Keratinocyte (primary cell): ENCODE measurements around the gene WDPCP. TPM values are rescaled to one million over a fixed set of nuclear protein-coding genes. Genes with fewer than 3 reads are reported as not detected.

Experiments
- DNase-seq: peaks from one replicate; pipeline ENCODE4 v3.0.0-alpha.2; 2011; ENCODE audit warnings: low read depth, missing footprints, low spot score
- FAIRE-seq: peaks from 2 replicates; lab custom pipeline; 2011; peaks lifted over from hg19 to GRCh38; lab: Jason Lieb, UNC
- H2AFZ ChIP-seq: 2 replicates; pipeline ENCODE4 v1.6.0; 2012; ENCODE audit warnings: low read length, control low read depth, inconsistent platforms; ENCODE audit not compliant: control insufficient read depth
- H3K27ac ChIP-seq: 2 replicates; pipeline ENCODE4 v1.5.1; 2011; ENCODE audit warnings: low read length; ENCODE audit not compliant: control insufficient read depth, insufficient read depth
- H3K27me3 ChIP-seq: 3 replicates; pipeline ENCODE4 v1.6.0; 2011; ENCODE audit warnings: low read length; ENCODE audit not compliant: control insufficient read depth, insufficient read depth; ENCODE audit errors: extremely low read depth
- H3K36me3 ChIP-seq, 2 experiments: 2 replicates in 1 of 2; 3 replicates in 1 of 2; pipeline ENCODE4 v1.5.1; 2011; ENCODE audit warnings: low read length in 2 of 2, mild to moderate bottlenecking in 1 of 2; ENCODE audit not compliant: control insufficient read depth in 2 of 2, insufficient read depth in 2 of 2; ENCODE audit errors: extremely low read depth in 1 of 2
- H3K4me1 ChIP-seq: 3 replicates; pipeline ENCODE4 v1.5.1; 2011; ENCODE audit warnings: low read length; ENCODE audit not compliant: control insufficient read depth, insufficient read depth; ENCODE audit errors: extremely low read depth
- H3K4me2 ChIP-seq: 3 replicates; pipeline ENCODE4 v1.6.0; 2011; ENCODE audit warnings: low read depth, low read length; ENCODE audit not compliant: control insufficient read depth, insufficient read depth; ENCODE audit errors: extremely low read depth
- H3K4me3 ChIP-seq, 3 experiments: fragments of 200-600 bp in 1 of 3; sonication (generic) in 1 of 3; 2 replicates in 2 of 3; 3 replicates in 1 of 3; pipeline ENCODE4 v1.5.1; 2011 to 2016; ENCODE audit warnings: low read length in 3 of 3, mild to moderate bottlenecking in 3 of 3, control low read depth in 2 of 3, inconsistent platforms in 1 of 3, low read depth in 1 of 3, mixed read lengths in 1 of 3, mixed run types in 1 of 3, moderate library complexity in 1 of 3; ENCODE audit not compliant: control insufficient read depth in 2 of 3, insufficient read depth in 2 of 3; ENCODE audit errors: extremely low read depth in 1 of 3
- H3K79me2 ChIP-seq: 2 replicates; pipeline ENCODE4 v1.6.0; 2012; ENCODE audit warnings: low read length; ENCODE audit not compliant: control insufficient read depth, insufficient read depth
- H3K9ac ChIP-seq: 3 replicates; pipeline ENCODE4 v1.6.0; 2011; ENCODE audit warnings: low read length; ENCODE audit not compliant: control insufficient read depth, insufficient read depth; ENCODE audit errors: extremely low read depth
- H3K9me1 ChIP-seq: 3 replicates; pipeline ENCODE4 v1.6.0; 2011; ENCODE audit warnings: low read length; ENCODE audit not compliant: control insufficient read depth, insufficient read depth; ENCODE audit errors: extremely low read depth
- H3K9me3 ChIP-seq: 2 replicates; pipeline ENCODE4 v1.5.1; 2012; ENCODE audit warnings: low read depth, low read length; ENCODE audit not compliant: control insufficient read depth
- H4K20me1 ChIP-seq: 3 replicates; pipeline ENCODE4 v1.6.0; 2011; ENCODE audit warnings: low read length; ENCODE audit not compliant: control insufficient read depth, insufficient read depth; ENCODE audit errors: extremely low read depth
- CTCF ChIP-seq, 3 experiments: IDR thresholded peaks in 1 of 3; conservative IDR thresholded peaks in 1 of 3; optimal IDR thresholded peaks in 1 of 3; 2 replicates in 2 of 3; 3 replicates in 1 of 3; pipeline versions ENCODE3 to v1.5.1; 2011; ENCODE audit warnings: low read length in 3 of 3, mild to moderate bottlenecking in 3 of 3, moderate library complexity in 2 of 3, control low read depth in 1 of 3, inconsistent platforms in 1 of 3; ENCODE audit not compliant: insufficient read depth in 2 of 3; ENCODE audit errors: extremely low read depth in 1 of 3
- EZH2 ChIP-seq: IDR thresholded peaks from one replicate; pipeline ENCODE4 v1.6.1; 2012; ENCODE audit warnings: inconsistent platforms, mild to moderate bottlenecking, low read length, moderate library complexity
- dilution Hi-C: fragments of 300-500 bp; cut with MboI; formaldehyde crosslinking; loops from one replicate; pipeline ENCODE4 v1.7.0; 2020; ENCODE audit warnings: low sequenced_read_pairs; ENCODE audit not compliant: extremely low pct_ligation_motif_present
- polyA plus RNA-seq, 5 experiments: library from polyadenylated mRNA; depleted of rRNA in 3 of 5; stranded (reverse) in 3 of 5; stranded (forward) in 1 of 5; unstranded in 1 of 5; fragments of >200 nt; gene quantifications; 1 replicate in 1 of 5; 2 replicates in 3 of 5; 3 replicates in 1 of 5; pipeline versions ENCODE4 v1.2.1 to v1.2.3, GENCODE V29; 2011 to 2012; ENCODE audit warnings: missing spikeins in 2 of 5, low read depth in 1 of 5, low replicate concordance in 1 of 5

The WDPCP gene
- polyA plus RNA-seq, 1 donor (not counting 4 experiments of a cell fraction or from before 2014, with no cell fraction given), result 2.9 TPM

- H3K79me2 ChIP-seq, result no peaks in the 10 kb centered on the region
- no peaks in the 10 kb centered on the region for H3K36me3 ChIP-seq
- dilution Hi-C loops, result no loop called here
- DNase-seq (no peak), FAIRE-seq (no peak)
- no peaks in the 10 kb centered on the region for H3K27me3 ChIP-seq
- TF ChIP-seq EZH2 (no peak), CTCF (optimal IDR thresholded peaks at IDR 0.05 in 1 of 3, IDR thresholded peaks at IDR 0.05 in 1 of 3, conservative IDR thresholded peaks at IDR 0.05 in 1 of 3; ENCODE audit: extremely low read depth in 1 of 3, insufficient read depth in 2 of 3, low read length in 3 of 3) (no peak)
- no peak overlapping the region for H2AFZ ChIP-seq
- peaks cover 4% of the 10 kb centered on the region for H3K4me1 ChIP-seq
- H3K27ac ChIP-seq, result no peak overlapping the region
- H3K9ac ChIP-seq, result no peak overlapping the region
- no peak overlapping the region for H3K4me2 ChIP-seq
- no peaks in the 10 kb centered on the region for H3K9me3 ChIP-seq
- H3K9me1 ChIP-seq, result no peaks in the 10 kb centered on the region
- H3K4me3 ChIP-seq, result no peak overlapping the region
- H4K20me1 ChIP-seq, result no peaks in the 10 kb centered on the region
These were observed 143.6 kb downstream of the WDPCP start for GRCh38 chr2:63444565-63445288.

- TF ChIP-seq CTCF (optimal IDR thresholded peaks at IDR 0.05 in 1 of 3, IDR thresholded peaks at IDR 0.05 in 1 of 3, conservative IDR thresholded peaks at IDR 0.05 in 1 of 3; ENCODE audit: extremely low read depth in 1 of 3, insufficient read depth in 2 of 3, low read length in 3 of 3) (no peak), EZH2 (no peak)
- no peak overlapping the region for H3K4me3 ChIP-seq
- H4K20me1 ChIP-seq, result no peaks in the 10 kb centered on the region
- H3K36me3 ChIP-seq, result no peaks in the 10 kb centered on the region
- H3K9me3 ChIP-seq, result no peaks in the 10 kb centered on the region
- no peaks in the 10 kb centered on the region for H3K9me1 ChIP-seq
- H3K27me3 ChIP-seq, result no peaks in the 10 kb centered on the region
- dilution Hi-C loops, result no loop called here
- DNase-seq (no peak), FAIRE-seq (no peak)
- H3K79me2 ChIP-seq, result no peaks in the 10 kb centered on the region
- no peak overlapping the region for H3K4me2 ChIP-seq
- H2AFZ ChIP-seq, result no peak overlapping the region
- H3K27ac ChIP-seq, result no peak overlapping the region
- no peak overlapping the region for H3K9ac ChIP-seq
- H3K4me1 ChIP-seq, result no peaks in the 10 kb centered on the region
These were observed 147.7 kb downstream of the WDPCP start for GRCh38 chr2:63440612-63441011.
